ENCODE results near the gene USP17L19.
"Not testable (repeated sequence)": the region's sequence is repeated elsewhere in the genome, so short reads cannot be mapped to it uniquely, and the experiment has no call there.

- TF ChIP-seq, protein P1, sequence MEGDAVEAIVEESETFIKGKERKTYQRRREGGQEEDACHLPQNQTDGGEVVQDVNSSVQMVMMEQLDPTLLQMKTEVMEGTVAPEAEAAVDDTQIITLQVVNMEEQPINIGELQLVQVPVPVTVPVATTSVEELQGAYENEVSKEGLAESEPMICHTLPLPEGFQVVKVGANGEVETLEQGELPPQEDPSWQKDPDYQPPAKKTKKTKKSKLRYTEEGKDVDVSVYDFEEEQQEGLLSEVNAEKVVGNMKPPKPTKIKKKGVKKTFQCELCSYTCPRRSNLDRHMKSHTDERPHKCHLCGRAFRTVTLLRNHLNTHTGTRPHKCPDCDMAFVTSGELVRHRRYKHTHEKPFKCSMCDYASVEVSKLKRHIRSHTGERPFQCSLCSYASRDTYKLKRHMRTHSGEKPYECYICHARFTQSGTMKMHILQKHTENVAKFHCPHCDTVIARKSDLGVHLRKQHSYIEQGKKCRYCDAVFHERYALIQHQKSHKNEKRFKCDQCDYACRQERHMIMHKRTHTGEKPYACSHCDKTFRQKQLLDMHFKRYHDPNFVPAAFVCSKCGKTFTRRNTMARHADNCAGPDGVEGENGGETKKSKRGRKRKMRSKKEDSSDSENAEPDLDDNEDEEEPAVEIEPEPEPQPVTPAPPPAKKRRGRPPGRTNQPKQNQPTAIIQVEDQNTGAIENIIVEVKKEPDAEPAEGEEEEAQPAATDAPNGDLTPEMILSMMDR (IDR thresholded peaks at IDR 0.05; ENCODE audit: insufficient read depth, low read length, poor library complexity, severe bottlenecking), result not testable (repeated sequence)
- TF ChIP-seq EZH2phosphoT487 (conservative IDR thresholded peaks at IDR 0.05; ENCODE audit: low read length), result not testable (repeated sequence)
These were observed 5.1 kb upstream of the USP17L19 start, which contains the start of gene USP17L18 for GRCh38 chr4:9247953-9248680.
